ENCODE results near the gene KRTAP10-11.

DNA sequence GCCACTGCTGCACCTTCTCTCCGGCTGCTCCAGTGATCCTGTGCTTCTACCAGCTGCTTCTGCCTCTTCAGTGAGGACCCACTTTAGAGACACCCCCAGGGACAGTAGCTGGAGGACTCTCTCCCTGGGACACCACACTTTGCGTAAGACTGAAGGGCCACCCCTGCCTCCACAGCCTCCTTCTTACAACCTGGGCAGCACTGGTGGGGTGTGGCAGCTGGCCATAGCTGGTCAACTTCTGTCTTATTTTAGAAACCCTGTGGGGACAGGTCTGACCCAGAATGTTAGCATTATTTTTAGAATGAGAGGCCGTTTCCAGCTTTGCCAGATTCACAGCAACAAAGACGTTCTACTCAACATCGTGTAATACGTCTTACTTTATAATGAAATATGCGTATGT is 20.5 kb upstream of the KRTAP10-11 start:
- TF ChIP-seq ZNF274 (IDR thresholded peaks at IDR 0.05; ENCODE audit: low read depth, low read length), result no peak
- no peak for TF ChIP-seq YY1 (IDR thresholded peaks at IDR 0.05; ENCODE audit: insufficient read depth, insufficient read length)
